ENCODE data around the gene KCNE4. TPM values are rescaled to one million over a fixed set of nuclear protein-coding genes. Genes with fewer than 3 reads are reported as not detected.

Gene KCNE4
- total and polyA plus RNA-seq, 9 of the 15 experiments (the other 6 are each of a cell fraction or from before 2014, with no cell fraction given): not detected

DNA sequence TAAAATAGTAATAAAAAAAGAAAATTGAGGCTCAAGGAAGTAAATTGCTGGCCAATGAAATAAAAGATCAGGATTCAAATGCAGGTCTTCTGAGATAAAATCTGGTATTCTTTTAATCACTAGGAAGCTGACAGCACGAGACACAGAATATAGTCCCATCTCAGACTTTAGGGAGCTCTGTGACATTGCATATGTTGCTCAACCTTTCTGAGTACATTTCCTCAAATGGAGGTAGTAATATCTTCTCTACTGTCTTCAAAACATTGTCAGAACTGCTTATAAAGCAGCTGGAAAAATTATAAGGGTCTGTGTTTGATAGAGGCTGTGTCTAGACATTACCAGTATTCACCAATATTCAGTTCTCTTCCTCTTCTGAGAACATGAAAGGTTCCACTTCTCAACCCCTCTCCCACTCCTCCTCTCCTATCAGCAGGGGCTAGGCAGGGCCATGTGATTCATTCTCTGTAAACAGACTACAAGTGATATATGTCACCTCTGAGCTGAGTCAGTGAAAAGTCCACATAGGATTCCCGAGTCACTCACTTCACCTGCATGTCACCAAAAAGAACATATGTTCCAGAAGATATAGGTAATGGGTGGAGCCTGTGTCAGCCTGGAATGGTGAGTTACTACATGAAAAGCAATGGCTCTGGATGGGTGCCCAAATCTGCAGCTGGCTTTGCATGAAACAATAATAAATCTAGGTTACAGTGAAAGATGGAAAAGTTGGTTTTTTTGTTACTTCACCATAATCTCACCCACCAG, 7.1 kb downstream of the KCNE4 start (continued):
- TF ChIP-seq PKNOX1 (IDR thresholded peaks at IDR 0.05): peak; percentile 96
- TF ChIP-seq SRSF1 (IDR thresholded peaks at IDR 0.05; ENCODE audit: low read depth, low read length): no peak
- TF ChIP-seq FOXA3 (CRISPR knock-in tag; conservative IDR thresholded peaks at IDR 0.05 in 1 of 2, IDR thresholded peaks at IDR 0.05 in 1 of 2): peak; percentile 90 to 92
- no peak for TF ChIP-seq CTCF (IDR thresholded peaks at IDR 0.05 in 2 of 3, conservative IDR thresholded peaks at IDR 0.05 in 1 of 3; ENCODE audit: insufficient read depth in 2 of 3, low read depth in 1 of 3, low read length in 3 of 3)
- TF ChIP-seq LCOR (CRISPR knock-in tag; IDR thresholded peaks at IDR 0.05): peak; percentile 27; the same call in 1 of the 2 replicates
- TF ChIP-seq MTA1 (IDR thresholded peaks at IDR 0.05; ENCODE audit: borderline replicate concordance): 0 out of 2 replicates have a peak, but pooled peaks have one; percentile 43
- peak in 1 of 2 experiments; percentile 71; a peak in 2 of 4 replicates for TF ChIP-seq HDAC1 (IDR thresholded peaks at IDR 0.05)
- TF ChIP-seq FOXK2 (conservative IDR thresholded peaks at IDR 0.05 in 1 of 2, IDR thresholded peaks at IDR 0.05 in 1 of 2; ENCODE audit: low read depth in 2 of 2): peak; percentile 88 to 90
- peak; percentile 90 for TF ChIP-seq TEAD4 (IDR thresholded peaks at IDR 0.05; ENCODE audit: low read length)
- TF ChIP-seq TEAD4 (CRISPR knock-in tag; IDR thresholded peaks at IDR 0.05; ENCODE audit: borderline replicate concordance): no peak
- TF ChIP-seq TEAD1 (CRISPR knock-in tag; IDR thresholded peaks at IDR 0.05): peak in 1 of 2 experiments; percentile 82; a peak in 2 of 4 replicates
- no peak for TF ChIP-seq NFE2L1 (tag; IDR thresholded peaks at IDR 0.05; ENCODE audit: borderline replicate concordance, low read depth)
- TF ChIP-seq, protein P1, sequence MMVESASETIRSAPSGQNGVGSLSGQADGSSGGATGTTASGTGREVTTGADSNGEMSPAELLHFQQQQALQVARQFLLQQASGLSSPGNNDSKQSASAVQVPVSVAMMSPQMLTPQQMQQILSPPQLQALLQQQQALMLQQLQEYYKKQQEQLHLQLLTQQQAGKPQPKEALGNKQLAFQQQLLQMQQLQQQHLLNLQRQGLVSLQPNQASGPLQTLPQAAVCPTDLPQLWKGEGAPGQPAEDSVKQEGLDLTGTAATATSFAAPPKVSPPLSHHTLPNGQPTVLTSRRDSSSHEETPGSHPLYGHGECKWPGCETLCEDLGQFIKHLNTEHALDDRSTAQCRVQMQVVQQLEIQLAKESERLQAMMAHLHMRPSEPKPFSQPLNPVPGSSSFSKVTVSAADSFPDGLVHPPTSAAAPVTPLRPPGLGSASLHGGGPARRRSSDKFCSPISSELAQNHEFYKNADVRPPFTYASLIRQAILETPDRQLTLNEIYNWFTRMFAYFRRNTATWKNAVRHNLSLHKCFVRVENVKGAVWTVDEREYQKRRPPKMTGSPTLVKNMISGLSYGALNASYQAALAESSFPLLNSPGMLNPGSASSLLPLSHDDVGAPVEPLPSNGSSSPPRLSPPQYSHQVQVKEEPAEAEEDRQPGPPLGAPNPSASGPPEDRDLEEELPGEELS (CRISPR knock-in tag; IDR thresholded peaks at IDR 0.05; ENCODE audit: borderline replicate concordance): no peak
- peak; percentile 91 for TF ChIP-seq JUN (IDR thresholded peaks at IDR 0.05; ENCODE audit: borderline replicate concordance, low read depth, low read length)
- TF ChIP-seq JUN (CRISPR knock-in tag; IDR thresholded peaks at IDR 0.05; ENCODE audit: borderline replicate concordance): no peak
- TF ChIP-seq ZNF778 (CRISPR knock-in tag; IDR thresholded peaks at IDR 0.05): no peak
- peak; percentile 91 for TF ChIP-seq ZEB2 (IDR thresholded peaks at IDR 0.05)
